Thyroid gland (tissue), 4 donors: Measurements from ENCODE around the gene CCSAP.

Source experiments
- POLR2A ChIP-seq, 2 donors: fragments of 450-650 bp; IDR thresholded peaks; one replicate each; pipeline ENCODE4 v1.6.1; 2017; ENCODE audit warnings: antibody characterized with exemption in 2 of 2, mild to moderate bottlenecking in 2 of 2, moderate library complexity in 1 of 2
- TF ChIP-seq, protein P1 (sequence below), 6 experiments: fragments of 200-600 bp in 3 of 6; fragments of 450-650 bp in 3 of 6; sonication (generic) in 3 of 6; IDR thresholded peaks; one replicate each; pipeline ENCODE4 v1.5.1; 2016 to 2019; ENCODE audit warnings: antibody characterized with exemption in 6 of 6, mild to moderate bottlenecking in 2 of 6, inconsistent platforms in 1 of 6, moderate library complexity in 1 of 6

- TF ChIP-seq, protein P1, sequence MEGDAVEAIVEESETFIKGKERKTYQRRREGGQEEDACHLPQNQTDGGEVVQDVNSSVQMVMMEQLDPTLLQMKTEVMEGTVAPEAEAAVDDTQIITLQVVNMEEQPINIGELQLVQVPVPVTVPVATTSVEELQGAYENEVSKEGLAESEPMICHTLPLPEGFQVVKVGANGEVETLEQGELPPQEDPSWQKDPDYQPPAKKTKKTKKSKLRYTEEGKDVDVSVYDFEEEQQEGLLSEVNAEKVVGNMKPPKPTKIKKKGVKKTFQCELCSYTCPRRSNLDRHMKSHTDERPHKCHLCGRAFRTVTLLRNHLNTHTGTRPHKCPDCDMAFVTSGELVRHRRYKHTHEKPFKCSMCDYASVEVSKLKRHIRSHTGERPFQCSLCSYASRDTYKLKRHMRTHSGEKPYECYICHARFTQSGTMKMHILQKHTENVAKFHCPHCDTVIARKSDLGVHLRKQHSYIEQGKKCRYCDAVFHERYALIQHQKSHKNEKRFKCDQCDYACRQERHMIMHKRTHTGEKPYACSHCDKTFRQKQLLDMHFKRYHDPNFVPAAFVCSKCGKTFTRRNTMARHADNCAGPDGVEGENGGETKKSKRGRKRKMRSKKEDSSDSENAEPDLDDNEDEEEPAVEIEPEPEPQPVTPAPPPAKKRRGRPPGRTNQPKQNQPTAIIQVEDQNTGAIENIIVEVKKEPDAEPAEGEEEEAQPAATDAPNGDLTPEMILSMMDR (IDR thresholded peaks at IDR 0.05): no peak
- no peak for TF ChIP-seq POLR2A (IDR thresholded peaks at IDR 0.05)
These were observed 40.3 kb upstream of the CCSAP start for GRCh38 chr1:229383188-229383587.
